Liver (tissue), 9 donors: ENCODE measurements around the gene LRCH4. TPM values are rescaled to one million over a fixed set of nuclear protein-coding genes. Genes with fewer than 3 reads are reported as not detected.

Experiments used
- DNase-seq: peaks from one replicate; pipeline ENCODE4 v3.0.0-alpha.2; 2017; ENCODE audit warnings: low spot score
- H3K27ac ChIP-seq, 2 donors: one replicate each; pipeline ENCODE4 v1.7.0; 2013; ENCODE audit warnings: inconsistent platforms in 2 of 2, low read length in 2 of 2, control low read depth in 1 of 2, low read depth in 1 of 2, mild to moderate bottlenecking in 1 of 2
- H3K27me3 ChIP-seq, 4 donors: one replicate each; pipeline versions ENCODE4 v1.6.1 to v1.7.0; 2013; ENCODE audit warnings: low read length in 3 of 4, inconsistent platforms in 1 of 4, mild to moderate bottlenecking in 1 of 4, moderate library complexity in 1 of 4; ENCODE audit not compliant: control insufficient read depth in 4 of 4, insufficient read depth in 4 of 4
- H3K36me3 ChIP-seq, 4 donors: one replicate each; pipeline versions ENCODE4 v1.6.1 to v1.7.0; 2013; ENCODE audit warnings: low read length in 3 of 4, mild to moderate bottlenecking in 3 of 4, low read depth in 1 of 4, moderate library complexity in 1 of 4; ENCODE audit not compliant: control insufficient read depth in 4 of 4, insufficient read depth in 3 of 4
- H3K4me1 ChIP-seq, 4 donors: one replicate each; pipeline versions ENCODE4 v1.6.1 to v1.7.0; 2013; ENCODE audit warnings: low read length in 3 of 4, mild to moderate bottlenecking in 3 of 4, moderate library complexity in 1 of 4; ENCODE audit not compliant: control insufficient read depth in 4 of 4, insufficient read depth in 4 of 4
- H3K4me3 ChIP-seq, 3 donors: one replicate each; pipeline versions ENCODE4 v1.6.1 to v1.7.0; 2013; ENCODE audit warnings: low read length in 3 of 3, control low read depth in 1 of 3, low read depth in 1 of 3, mild to moderate bottlenecking in 1 of 3
- H3K9ac ChIP-seq, 2 donors: one replicate each; pipeline ENCODE4 v1.7.0; 2013; ENCODE audit warnings: low read length in 2 of 2, mild to moderate bottlenecking in 2 of 2, moderate library complexity in 2 of 2, control low read depth in 1 of 2, low read depth in 1 of 2
- H3K9me3 ChIP-seq, 4 donors: one replicate each; pipeline versions ENCODE4 v1.6.1 to v1.7.0; 2013; ENCODE audit warnings: low read length in 3 of 4; ENCODE audit not compliant: control insufficient read depth in 4 of 4
- ATF3 ChIP-seq: IDR thresholded peaks from 2 replicates; pipeline ENCODE4 v1.6.1; 2016; ENCODE audit warnings: antibody characterized with exemption
- CTCF ChIP-seq: fragments of 150-350 bp; IDR thresholded peaks from 2 replicates; pipeline ENCODE4 v1.5.1; 2017; ENCODE audit warnings: improper control_type of control experiment, low read depth, low read length; ENCODE audit not compliant: missing input control
- EGR1 ChIP-seq, 2 donors: IDR thresholded peaks; 2 replicates each; pipeline ENCODE4 v1.6.1; 2016 to 2018; ENCODE audit warnings: antibody characterized with exemption in 2 of 2, low read depth in 2 of 2
- FOXA1 ChIP-seq: IDR thresholded peaks from 2 replicates; pipeline ENCODE4 v1.6.1; 2016; ENCODE audit warnings: antibody characterized with exemption
- FOXA2 ChIP-seq: IDR thresholded peaks from 2 replicates; pipeline ENCODE4 v1.6.1; 2016; ENCODE audit warnings: antibody characterized with exemption
- HNF4A ChIP-seq, 2 donors: conservative IDR thresholded peaks; 2 replicates each; pipeline ENCODE4 v1.6.1; 2016; ENCODE audit warnings: antibody characterized with exemption in 2 of 2, mild to moderate bottlenecking in 2 of 2
- HNF4G ChIP-seq: IDR thresholded peaks from 2 replicates; pipeline ENCODE4 v1.6.1; 2016; ENCODE audit warnings: antibody characterized with exemption
- JUND ChIP-seq, 2 donors: IDR thresholded peaks; 2 replicates each; pipeline ENCODE4 v1.6.1; 2016; ENCODE audit warnings: antibody characterized with exemption in 2 of 2
- MAX ChIP-seq: IDR thresholded peaks from 2 replicates; pipeline ENCODE4 v1.6.1; 2016; ENCODE audit warnings: antibody characterized with exemption
- RAD21 ChIP-seq, 2 donors: IDR thresholded peaks; 2 replicates each; pipeline ENCODE4 v1.6.1; 2016; ENCODE audit warnings: antibody characterized with exemption in 2 of 2, mild to moderate bottlenecking in 2 of 2
- REST ChIP-seq: IDR thresholded peaks from 2 replicates; pipeline ENCODE4 v1.6.1; 2016; ENCODE audit warnings: antibody characterized with exemption, mild to moderate bottlenecking
- RXRA ChIP-seq, 2 donors: IDR thresholded peaks; 2 replicates each; pipeline ENCODE4 v1.6.1; 2017 to 2018; ENCODE audit warnings: antibody characterized with exemption in 2 of 2, mild to moderate bottlenecking in 1 of 2
- SP1 ChIP-seq: IDR thresholded peaks from 2 replicates; pipeline ENCODE4 v1.6.1; 2018; ENCODE audit warnings: antibody characterized with exemption, mild to moderate bottlenecking
- YY1 ChIP-seq: IDR thresholded peaks from 2 replicates; pipeline ENCODE4 v1.6.1; 2016; ENCODE audit warnings: antibody characterized with exemption, mild to moderate bottlenecking
- ZBTB33 ChIP-seq: IDR thresholded peaks from 2 replicates; pipeline ENCODE4 v1.6.1; 2016; ENCODE audit warnings: antibody characterized with exemption
- WGBS: extraction: QIAGEN DNeasy Blood & Tissue Kit; methylation state at CpG from one replicate; pipeline ENCODE4 v1.1.7; 2013; 5-methylcytosine and 5-hydroxymethylcytosine counted together
- polyA plus RNA-seq, 2 donors: library from polyadenylated mRNA; stranded (reverse) in 1 of 2; unstranded in 1 of 2; fragments of 200-250 nt in 1 of 2; fragments of >200 nt in 1 of 2; fragmentation: Nextera tagmentation in 1 of 2; extraction: Ambion mirVana in 1 of 2; gene quantifications; one replicate each; pipeline versions ENCODE4 v1.2.1 to v1.2.3, GENCODE V29; 2013 to 2015
- total RNA-seq, 2 donors: library from RNA; depleted of rRNA; stranded (reverse); fragments of >200 nt; gene quantifications; one replicate each; pipeline ENCODE4 v1.2.3, GENCODE V29; 2014
- donor health status: healthy.
- donor health status: healthy.
- donor health status: healthy.
- donor health status: healthy.
- donor health status: healthy.

Gene LRCH4
- total and polyA plus RNA-seq, 4 donors, result 8.2 to 25.8 (median 13.0) TPM

- peak; percentile 94 for DNase-seq
- WGBS, result 16% methylated on average over 37 of the region's 37 CpGs
- H3K4me1 ChIP-seq, result peaks cover 2 to 48% (median 37%) of the 10 kb centered on the region in 4 donors
- H3K4me3 ChIP-seq, result no peak overlapping the region
- peak overlapping the region; percentile 85 to 90 for H3K27ac ChIP-seq
- H3K36me3 ChIP-seq, result peaks cover 11 to 33% (median 22%) of the 10 kb centered on the region in 4 donors
- TF ChIP-seq SP1 (peak; percentile 25), HNF4A (conservative IDR thresholded peaks at IDR 0.05) (peak in 1 of 2 donors; percentile 63), RAD21 (IDR thresholded peaks at IDR 0.05) (peak; percentile 22 to 32), MAX (no peak), FOXA1 (no peak), JUND (IDR thresholded peaks at IDR 0.05) (no peak), REST (peak; percentile 64), EGR1 (IDR thresholded peaks at IDR 0.05; ENCODE audit: low read depth in 2 of 2) (no peak), RXRA (IDR thresholded peaks at IDR 0.05) (peak in 1 of 2 donors; percentile 31)
- no peaks in the 10 kb centered on the region for H3K27me3 ChIP-seq
- H3K9ac ChIP-seq, result peak overlapping the region in 1 of 2 donors; percentile 21
- H3K9me3 ChIP-seq, result no peaks in the 10 kb centered on the region
Measured at GRCh38 chr7:100626530-100627237, 40.8 kb upstream of the LRCH4 start.

GRCh38 chr7:100626055-100626454 lies 40.1 kb upstream of the LRCH4 start:
- H3K36me3 ChIP-seq, result peaks cover 11 to 29% (median 20%) of the 10 kb centered on the region in 4 donors

More at GRCh38 chr7:100626055-100626454, 40.1 kb upstream of the LRCH4 start:
- Histone ChIP-seq H3K9ac (peak overlapping the region in 1 of 2 donors; percentile 21), H3K9me3 (no peaks in the 10 kb centered on the region), H3K4me1 (peaks cover 2 to 52% (median 41%) of the 10 kb centered on the region in 4 donors), H3K27me3 (no peaks in the 10 kb centered on the region), H3K27ac (peak overlapping the region; percentile 64 to 87), H3K4me3 (no peak overlapping the region)
- no peak for TF ChIP-seq ATF3
- TF ChIP-seq FOXA2, result no peak
- no peak for TF ChIP-seq CTCF
- no peak for TF ChIP-seq YY1
- no peak for TF ChIP-seq ZBTB33
- TF ChIP-seq JUND (IDR thresholded peaks at IDR 0.05), result no peak
- no peak for TF ChIP-seq FOXA1
- TF ChIP-seq RXRA (IDR thresholded peaks at IDR 0.05), result no peak
- no peak for TF ChIP-seq HNF4G
- no peak for TF ChIP-seq REST
- no peak for TF ChIP-seq EGR1 (IDR thresholded peaks at IDR 0.05; ENCODE audit: low read depth in 2 of 2)
- 48% methylated on average over 3 of the region's 3 CpGs for WGBS
- DNase-seq, result no peak
